ENCODE results near the gene CDNF.
"Not testable (repeated sequence)": the region's sequence is repeated elsewhere in the genome, so short reads cannot be mapped to it uniquely, and the experiment has no call there.

Gene CDNF

DNA sequence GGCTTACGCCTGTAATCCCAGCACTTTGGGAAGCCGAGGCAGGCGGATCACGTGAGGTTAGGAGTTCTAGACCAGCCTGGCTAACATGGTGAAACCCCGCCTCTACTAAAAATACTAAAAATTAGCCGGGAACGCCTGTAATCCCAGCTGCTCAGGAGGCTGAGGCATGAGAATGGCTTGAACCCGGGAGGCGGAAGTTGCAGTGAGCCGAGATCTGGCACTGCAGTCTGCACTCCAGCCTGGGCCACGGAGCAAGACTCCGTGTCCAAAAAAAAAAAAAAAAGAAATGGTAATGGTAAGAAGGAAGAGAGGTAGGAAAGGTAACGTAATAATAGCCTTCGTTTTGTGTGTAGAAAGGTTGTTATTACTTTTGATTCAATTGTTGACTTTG, 1.5 kb upstream of the CDNF start:
- DNase-seq (ENCODE audit: low read depth in 2 of 2, low spot score in 1 of 2), result no peak

DNA sequence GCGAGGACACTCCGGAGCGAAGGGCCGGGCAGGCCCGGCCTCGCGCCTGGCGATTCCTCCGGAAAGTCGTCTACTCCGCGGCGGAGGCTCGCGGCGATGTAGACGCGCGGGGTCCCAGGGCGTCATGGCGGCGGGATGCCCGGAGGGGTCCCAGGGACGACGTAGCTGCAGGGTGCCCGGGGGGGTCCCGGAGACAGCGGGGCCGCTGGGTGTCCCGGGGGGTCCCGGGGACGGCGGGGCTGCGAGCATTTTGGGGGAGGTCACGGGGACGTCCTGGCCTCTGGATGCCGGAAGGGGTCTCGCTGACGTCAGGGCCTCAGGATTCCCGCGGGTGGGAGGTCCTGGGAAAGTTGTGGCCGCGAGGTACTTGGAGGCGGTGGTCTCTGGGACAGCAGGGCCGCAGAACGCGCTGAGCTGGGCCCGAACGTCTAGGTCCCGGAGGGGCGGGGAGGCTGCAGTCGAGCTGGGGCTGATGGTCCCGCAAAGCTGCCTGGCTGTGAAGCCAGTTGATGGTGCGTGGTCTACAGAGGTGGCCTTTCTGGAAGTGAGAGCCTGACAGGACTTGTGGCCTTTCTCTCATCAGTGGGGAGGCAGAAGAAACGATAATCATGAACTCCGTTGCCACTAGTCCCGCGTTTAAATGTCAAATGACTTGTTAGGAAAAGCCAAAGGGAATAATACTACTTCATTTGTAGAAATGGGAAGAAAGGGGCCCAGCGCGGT, 906 bp upstream of the CDNF start:
- DNase-seq (ENCODE audit: low read depth in 2 of 2, low spot score in 1 of 2), result peak in 1 of 2 donors; percentile 1

DNA sequence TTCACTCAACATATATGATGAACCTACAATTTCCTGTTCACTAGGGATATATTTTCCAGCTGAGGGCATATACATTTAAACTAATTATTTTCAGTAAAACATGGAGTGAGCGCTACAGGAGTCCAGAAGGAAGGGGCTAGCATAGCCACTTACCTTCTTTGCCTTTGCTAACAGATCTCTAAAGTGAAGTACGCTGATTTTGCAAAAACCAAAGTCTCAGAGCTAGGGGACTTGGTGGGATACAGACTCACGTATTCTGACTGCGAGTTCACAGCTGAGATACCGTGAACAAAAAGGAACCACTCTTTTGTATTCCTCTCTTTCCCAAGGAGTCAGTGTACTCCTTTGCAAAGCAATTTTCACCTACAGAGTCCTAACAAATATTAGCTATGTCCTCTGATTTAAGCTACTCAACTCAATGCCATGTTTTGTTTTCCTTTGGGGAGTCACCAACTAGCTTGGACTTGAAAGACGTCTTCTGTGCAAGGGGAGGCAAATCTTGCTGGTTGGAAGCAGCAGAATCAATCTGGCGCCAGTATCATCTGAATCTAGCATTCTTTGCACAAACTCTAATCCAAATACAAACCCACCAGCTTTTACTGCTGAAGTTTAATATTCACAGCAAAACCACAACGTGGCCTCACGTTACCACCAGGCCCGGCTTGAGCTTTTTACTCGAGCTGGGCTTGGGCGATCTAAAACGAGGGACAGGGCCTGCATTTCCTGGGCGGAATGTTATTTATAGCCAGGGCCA, 657 bp downstream of the CDNF start:
- DNase-seq (ENCODE audit: low read depth in 2 of 2, low spot score in 1 of 2), result no peak

DNA sequence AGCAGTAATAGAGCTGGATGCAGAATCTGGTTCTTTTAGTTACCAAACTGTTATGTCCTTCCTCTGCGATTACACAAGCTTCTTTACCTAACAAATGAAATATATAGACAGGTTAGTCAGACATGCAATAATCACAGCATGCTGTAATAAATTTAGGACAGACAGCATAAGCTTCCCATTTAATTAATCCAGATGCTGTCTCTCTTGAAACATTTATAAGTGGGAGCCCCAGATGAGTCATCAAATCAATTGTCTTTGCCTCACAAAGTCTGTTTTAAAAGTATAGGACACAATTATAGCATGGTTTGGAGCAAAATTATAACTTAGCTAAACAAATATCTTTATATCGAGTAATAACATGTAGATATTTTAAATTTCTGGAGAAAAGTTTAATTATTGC, 1.6 kb downstream of the CDNF start:
- DNase-seq (ENCODE audit: low read depth in 2 of 2, low spot score in 1 of 2), result no peak

DNA sequence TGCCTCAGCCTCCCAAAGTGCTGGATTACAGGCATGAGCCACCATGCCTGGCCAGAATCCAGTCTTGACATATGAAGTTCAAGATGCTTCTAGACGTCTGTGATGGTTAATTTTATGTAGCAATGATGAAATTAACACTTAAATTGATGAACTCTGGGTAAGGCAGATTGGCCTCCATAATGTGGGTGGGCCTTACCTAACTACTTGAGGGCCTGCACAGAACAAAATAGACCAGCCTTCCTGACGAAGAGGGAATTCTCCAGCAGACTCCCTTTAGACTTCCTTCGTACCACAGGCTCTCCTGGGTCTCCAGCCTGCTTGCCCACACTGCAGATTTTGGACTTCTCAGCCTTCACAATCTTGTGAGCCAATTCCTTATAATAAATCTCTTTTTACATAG, 4.7 kb downstream of the CDNF start:
- no peak for DNase-seq (ENCODE audit: low read depth in 2 of 2, low spot score in 1 of 2)

DNA sequence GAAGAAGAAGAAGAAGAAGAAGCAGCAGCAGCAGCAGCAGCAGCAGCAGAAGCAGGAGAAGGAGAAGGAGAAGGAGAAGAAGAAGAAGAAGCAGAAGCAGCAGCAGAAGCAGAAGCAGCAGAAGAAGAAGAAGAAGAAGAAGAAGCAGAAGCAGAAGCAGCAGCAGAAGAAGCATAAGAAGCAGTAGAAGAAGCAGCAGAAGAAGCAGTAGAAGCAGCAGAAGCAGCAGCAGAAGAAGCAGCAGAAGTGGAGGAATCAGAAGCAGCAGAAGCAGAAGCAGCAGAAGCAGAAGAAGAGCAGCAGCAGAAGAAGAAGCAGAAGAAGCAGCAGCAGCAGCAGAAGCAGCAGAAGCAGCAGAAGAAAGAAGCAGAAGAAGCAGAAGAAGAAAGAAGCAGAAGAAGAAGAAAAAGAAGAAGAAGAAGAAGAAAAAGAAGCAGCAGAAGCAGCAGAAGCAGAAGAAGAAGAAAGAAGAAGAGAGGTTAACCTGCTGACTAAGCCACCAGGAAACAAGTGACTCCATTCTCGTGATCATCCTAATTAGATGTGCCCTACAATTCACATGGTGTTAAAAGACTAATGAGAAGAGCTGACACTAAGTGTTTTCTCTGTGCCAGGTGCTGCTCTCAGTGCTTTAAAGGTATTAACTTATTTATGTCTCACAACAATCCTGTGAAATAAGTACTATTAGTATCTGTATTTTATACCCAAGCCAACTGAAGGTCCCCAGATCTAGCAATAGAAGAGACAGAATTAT, 11.6 kb downstream of the CDNF start:
- no peak for DNase-seq (ENCODE audit: low read depth in 2 of 2, low spot score in 1 of 2)

DNA sequence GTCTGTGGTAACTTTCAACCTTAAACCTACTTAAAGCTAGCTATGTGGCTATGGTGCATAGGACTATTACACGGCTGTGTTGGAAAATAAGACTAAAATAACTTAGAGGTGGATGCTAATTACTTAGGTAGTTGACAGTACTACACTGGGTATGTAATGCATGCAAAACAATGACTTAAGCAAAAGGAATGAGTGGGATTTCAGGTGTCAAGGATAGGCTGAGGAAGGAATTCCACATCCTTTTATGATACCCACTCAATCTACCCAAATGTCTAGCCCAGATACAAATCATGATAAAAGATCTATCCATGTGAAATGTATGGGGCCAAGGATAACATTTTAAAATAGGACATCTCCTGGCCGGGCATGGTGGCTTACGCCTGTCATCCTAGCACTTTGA, 13.9 kb downstream of the CDNF start:
- DNase-seq (ENCODE audit: low read depth in 2 of 2, low spot score in 1 of 2), result no peak

DNA sequence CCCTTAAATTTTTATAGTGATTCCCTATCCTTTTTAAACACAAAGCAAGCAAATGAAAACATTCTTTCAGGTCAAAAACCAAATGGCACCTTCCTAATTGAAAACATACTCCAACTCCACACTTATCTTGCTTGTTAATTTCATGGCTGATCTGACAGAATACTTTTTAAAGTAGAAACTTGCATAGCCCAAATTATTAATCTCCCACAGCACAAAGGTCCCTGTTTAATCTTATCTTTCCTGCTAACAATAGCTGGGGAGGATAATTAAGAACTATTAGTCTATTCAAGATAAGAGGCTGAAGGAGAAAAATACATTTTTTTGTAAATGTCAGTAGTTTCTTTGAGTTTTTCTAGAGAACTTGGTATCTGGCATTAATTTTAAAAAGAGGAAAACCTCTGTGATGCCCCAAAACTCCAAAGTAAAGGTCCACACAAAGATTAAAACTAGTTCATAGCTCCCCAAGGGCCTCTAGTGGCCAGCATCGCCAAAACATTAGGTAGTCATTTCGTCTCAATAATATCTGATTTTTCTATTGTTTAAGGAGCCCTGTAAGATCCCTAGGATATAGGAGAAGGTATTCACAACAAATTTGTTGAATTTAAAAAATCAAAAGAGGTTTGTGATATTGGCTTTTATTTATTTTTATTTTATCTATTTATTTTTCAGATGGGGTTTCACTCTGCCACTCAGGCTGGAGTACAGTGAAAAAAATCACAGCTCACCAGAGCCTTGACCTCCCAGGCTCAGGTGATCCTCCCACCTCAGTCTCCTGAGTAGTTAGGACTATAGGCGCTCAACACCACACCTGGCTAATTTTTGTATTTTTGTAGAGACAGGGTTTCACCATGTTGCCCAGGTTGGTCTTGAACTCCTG, 14.7 kb downstream of the CDNF start:
- DNase-seq (ENCODE audit: low read depth in 2 of 2, low spot score in 1 of 2), result peak in 1 of 2 donors; percentile 9

DNA sequence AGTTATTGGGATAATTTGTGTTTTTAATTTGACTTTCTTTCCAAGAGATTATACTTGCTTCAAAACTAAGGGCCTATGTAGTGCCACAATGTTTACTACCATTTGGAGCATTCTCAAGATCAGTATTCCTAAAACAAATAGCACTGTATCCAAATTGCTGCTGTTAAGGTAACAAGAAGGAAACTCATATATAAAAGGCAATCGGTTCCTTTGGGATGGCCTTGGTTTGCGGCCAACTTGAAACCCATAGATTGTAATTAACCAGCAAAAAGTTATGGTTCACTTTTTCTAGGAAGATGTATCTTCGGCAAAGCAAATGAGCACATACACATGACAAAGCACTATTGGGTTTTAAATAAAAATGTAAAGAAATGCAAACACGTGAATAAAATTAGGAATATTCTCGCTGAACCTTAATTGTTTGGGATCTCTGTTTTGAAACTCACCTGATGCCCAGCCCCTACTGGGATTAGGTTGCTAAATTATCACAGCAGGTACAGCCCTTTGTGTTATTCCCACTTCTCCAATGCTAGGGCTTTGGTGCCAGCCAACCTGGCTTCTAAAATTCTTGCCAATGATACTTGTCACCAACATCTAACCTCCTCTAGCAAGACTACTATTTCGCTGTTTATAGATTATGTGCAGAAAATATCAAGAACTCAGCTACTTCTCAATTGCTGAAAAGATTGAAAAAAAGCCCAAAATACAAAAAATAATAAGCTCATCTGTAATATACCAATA, 16.0 kb downstream of the CDNF start:
- no peak for DNase-seq (ENCODE audit: low read depth in 2 of 2, low spot score in 1 of 2)

DNA sequence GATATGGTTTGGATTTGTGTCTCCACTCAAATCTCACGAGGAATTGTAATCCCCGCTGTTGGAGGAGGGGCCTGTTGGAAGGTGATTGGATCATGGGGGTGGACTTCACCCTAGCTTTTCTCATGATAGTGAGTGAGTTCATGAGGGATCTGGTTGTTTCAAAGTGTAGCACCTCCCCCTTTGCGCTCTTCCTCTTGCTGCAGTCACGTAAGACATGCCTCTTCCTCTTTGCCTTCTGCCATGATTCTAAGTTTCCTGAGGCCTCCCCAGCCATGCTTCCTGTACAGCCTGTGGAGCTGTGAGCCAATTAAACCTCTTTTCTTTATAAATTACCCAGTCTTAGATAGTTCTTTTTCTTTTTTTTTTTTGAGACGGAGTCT, 17.1 kb downstream of the CDNF start:
- no peak for DNase-seq (ENCODE audit: low read depth in 2 of 2, low spot score in 1 of 2)

DNA sequence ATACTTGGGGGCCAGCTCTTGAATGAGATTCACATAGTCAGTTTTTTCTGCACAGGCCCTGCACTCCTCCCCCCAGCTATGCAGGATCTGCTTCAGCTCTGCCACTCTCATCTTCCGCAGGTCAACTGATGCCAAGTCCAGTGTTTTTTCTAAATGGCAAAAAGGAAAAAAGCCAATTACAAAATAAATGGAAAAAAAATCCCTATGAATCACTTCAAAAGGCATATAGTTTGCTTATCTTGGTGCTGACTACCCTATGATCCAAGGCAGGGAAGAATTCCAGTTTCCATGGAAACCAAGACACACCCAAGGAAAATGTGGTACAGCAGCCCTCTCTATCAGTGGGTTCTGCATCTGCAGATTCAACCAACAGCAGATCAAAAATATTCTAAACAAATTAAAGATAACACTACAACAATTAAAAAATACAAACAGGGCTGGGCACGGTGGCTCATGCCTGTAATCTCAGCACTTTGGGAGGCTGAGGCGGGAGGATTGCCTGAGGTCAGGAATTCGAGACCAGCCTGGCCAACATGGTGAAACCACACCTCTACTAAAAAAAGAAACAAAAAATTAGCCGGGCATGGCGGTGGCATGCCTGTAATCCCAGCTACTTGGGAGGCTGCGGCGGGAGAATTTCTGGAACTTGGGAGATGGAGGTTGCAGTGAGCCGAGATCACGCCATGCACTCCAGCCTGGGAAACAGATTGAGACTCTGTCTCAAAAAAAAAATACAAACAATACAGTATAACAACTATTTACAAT, 17.6 kb downstream of the CDNF start:
- DNase-seq (ENCODE audit: low read depth in 2 of 2, low spot score in 1 of 2), result no peak

DNA sequence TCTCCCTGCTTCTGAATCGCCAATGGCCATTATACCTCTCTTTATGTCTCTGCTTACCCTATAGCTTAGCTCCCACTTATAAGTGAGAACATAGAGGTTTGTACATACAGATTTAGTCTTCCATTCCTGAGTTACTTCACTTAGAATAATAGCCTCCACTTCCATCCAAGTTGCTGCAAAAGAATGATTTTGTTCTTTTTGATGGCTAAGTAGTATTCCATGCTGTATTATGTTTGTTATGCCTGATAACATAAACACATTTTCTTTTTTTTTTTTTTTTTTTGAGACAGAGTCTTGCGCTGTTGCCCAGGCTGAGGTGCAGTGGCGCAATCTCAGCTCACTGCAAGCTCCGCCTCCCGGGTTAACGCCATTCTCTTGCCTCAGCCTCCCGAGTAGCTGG, 21.1 kb downstream of the CDNF start:
- DNase-seq (ENCODE audit: low read depth in 2 of 2, low spot score in 1 of 2), result not testable (repeated sequence)

DNA sequence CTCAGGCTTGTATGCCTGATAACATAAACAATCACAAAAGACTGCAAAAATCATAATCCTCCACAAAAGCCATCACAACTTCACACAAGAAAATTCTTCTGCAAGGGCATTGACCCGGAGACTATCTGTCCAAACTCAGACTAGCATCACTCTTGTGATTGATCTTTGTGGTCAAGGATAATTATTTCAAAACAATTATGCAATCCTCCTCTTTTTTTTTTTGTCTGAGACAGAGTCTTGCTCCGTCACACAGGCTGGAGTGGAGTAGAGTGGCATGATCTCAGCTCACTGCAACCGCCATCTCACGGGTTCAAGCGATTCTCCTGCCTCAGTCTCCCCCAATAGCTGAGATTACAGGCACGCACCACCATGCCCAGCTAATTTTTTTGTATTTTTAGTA, 22.2 kb downstream of the CDNF start:
- no peak for DNase-seq (ENCODE audit: low read depth in 2 of 2, low spot score in 1 of 2)

DNA sequence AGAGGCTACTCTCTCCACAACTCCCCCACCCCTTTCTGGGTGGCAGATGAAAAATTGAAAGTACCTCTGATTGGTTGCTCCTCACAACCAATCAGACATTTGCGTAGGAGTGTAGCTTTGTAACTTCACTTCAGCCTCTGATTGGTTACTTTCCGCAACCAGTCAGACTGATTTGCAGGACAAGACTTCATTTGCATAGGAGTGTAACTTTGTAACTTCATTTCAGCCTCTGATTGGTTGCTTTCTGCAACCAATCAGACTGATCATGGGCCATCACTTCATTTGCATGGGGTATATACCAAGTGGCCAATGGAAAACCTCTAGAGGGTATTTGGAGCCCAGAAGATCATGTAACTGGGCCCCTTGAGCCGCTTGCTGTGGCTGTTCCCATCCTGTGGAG, 25.6 kb downstream of the CDNF start:
- no peak for DNase-seq (ENCODE audit: low read depth in 2 of 2, low spot score in 1 of 2)

DNA sequence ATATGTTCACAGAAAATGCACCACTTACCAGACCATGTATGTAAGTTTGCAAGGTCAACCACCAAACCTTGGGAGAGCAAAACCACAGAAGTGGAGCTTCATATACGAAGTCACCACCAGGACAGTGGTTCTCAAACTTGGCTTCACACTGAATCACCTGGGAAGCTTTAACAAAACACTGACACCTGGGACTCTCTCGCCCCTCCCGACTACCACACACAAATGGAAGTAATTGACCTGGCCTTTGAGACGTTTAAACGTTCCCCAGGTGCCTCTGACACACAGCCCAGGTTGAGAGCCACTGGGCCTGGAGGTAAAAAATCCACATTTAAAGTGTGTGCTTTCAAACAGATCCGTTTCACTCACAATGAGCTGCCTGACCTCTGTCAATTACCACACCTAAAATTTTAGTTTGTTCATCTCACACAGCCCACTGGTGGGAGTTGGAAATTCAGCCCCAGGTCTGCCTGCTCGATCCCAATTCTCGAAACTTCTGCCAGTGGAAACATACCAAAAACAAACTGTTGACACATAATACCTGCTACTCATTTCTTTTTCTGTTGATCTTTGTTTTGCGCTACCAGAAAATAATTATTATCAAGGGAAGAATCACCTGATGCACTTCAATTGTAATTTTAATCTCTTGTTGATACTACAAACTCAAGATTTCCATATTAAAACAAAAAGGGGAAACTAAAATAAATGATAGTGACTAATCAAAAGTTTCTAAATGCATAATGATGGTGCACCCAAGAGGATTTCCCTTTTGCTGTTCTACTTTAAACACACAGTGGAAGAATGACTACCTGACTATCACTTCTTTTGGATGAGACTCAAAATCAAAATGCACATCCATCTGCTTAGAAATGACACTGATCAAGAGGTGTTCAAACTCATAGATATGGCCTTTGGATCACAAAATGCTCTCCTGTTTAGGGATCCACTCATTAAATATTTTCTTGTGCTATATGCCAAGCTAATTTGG, 26.6 kb downstream of the CDNF start:
- DNase-seq (ENCODE audit: low read depth in 2 of 2, low spot score in 1 of 2), result no peak

DNA sequence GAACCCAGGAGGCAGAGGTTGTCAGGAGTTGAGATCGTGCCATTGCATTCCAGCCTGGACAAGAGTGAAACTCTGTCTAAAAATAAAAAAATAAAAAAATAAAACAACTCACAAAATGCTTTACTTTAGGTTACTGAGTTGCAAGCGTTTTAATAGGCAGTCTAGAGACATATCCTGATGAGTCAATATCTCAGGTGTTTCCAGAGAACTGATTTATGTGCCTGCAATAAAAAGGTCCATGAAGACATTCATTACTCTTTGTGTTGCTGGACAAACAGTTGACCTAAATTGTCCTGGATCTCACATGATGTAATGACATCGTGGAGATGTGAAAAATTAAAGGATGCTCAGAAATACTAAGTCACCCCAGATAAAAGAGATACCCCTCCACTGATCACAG, 31.5 kb downstream of the CDNF start:
- no peak for DNase-seq (ENCODE audit: low read depth in 2 of 2, low spot score in 1 of 2)

DNA sequence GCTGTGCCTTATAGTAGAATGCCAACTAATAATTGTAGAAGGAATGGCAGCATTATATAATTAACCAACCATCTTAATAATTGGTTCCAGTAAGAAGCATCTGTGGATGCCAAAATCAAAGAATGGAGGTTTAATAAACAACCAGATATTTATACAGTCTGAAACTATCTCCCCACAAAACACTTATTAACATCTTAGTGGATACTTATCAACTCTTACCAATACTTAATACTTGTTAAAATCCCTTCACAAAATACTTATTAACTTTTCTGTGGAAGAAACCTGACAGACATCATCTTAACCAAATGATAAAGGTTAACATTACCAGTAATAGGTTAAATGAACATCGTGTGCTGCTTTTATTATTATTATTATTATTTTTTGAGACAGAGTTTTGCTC, 34.0 kb downstream of the CDNF start:
- DNase-seq (ENCODE audit: low read depth in 2 of 2, low spot score in 1 of 2), result no peak

DNA sequence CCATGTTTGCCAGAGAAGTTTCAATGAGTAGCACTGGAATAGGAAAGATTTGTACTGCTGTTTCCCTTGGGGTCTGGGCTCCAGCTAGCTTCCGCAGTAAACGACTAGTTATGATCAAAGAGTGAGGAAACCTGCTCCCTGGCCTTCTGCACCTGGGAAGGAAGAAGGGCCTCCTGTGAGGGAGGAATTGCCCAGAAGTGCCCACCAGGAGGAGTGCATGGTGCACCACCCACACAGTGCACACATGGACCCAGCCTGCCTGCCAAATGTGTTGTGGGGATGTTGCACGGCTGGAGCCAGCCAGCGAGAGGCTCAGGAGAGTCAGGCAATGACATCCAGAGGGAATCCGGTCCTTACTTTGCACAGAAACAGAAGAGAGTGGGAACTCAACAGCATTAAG, 36.1 kb downstream of the CDNF start:
- no peak for DNase-seq (ENCODE audit: low read depth in 2 of 2, low spot score in 1 of 2)

DNA sequence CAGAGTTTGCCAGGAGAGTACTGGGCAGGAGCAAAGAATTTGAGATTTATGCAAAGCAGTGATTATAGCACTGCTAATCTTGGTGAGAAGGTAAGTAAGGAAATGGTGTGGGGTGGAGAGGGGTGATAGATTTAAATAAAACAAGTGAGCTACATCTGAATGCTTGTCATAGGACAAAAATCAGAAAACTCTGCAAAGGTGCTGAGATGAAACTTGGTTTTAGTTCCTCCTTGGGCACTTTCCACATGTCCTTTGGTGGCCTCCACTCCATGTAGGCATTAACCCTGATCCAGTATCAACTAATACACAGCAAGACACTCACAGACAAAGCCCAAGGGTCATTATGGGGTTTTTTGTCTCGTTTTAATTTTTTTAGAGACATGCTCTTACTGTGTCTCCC, 37.4 kb downstream of the CDNF start:
- no peak for DNase-seq (ENCODE audit: low read depth in 2 of 2, low spot score in 1 of 2)

Data from stimulated activated CD8-positive, alpha-beta memory T cell treated with anti-CD3 and anti-CD28 coated beads, Interleukin-4, amount 100 ng/mL, for 1 hour (primary cell).